Fibroblast of lung (primary cell): ENCODE measurements around the gene STEEP1.

Experiments used
- CTCF ChIP-seq, 2 donors: IDR thresholded peaks in 1 of 2; conservative IDR thresholded peaks in 1 of 2; 1 replicate in 1 of 2; 2 replicates in 1 of 2; pipeline ENCODE4 v1.5.1; 2011 to 2012; ENCODE audit warnings: low read length in 2 of 2, control low read depth in 1 of 2, inconsistent platforms in 1 of 2, low read depth in 1 of 2, mild to moderate bottlenecking in 1 of 2
- EZH2 ChIP-seq: IDR thresholded peaks from 2 replicates; pipeline ENCODE4 v1.5.1; 2012; ENCODE audit warnings: low read length, control low read depth, mild to moderate bottlenecking; ENCODE audit errors: missing control alignments

- TF ChIP-seq CTCF (conservative IDR thresholded peaks at IDR 0.05 in 1 of 2, IDR thresholded peaks at IDR 0.05 in 1 of 2; ENCODE audit: low read depth in 1 of 2, low read length in 2 of 2) (no peak), EZH2 (no peak)
These were observed 58.0 kb downstream of the STEEP1 start for GRCh38 chrX:119507206-119507605.
